HEK293 (cell line): ENCODE measurements around the gene STRN.

Experiments
- ZNF311 ChIP-seq: fragments of 450-650 bp; formaldehyde crosslinking; IDR thresholded peaks from 2 replicates; pipeline ENCODE4 v1.5.1; 2017; ENCODE audit warnings: missing biosample characterization, missing genetic modification characterization, borderline replicate concordance
- ZNF664 ChIP-seq: fragments of 450-650 bp; formaldehyde crosslinking; IDR thresholded peaks from 2 replicates; pipeline ENCODE4 v1.5.1; 2016; ENCODE audit warnings: missing biosample characterization, missing genetic modification characterization
- TF ChIP-seq, protein P1 (sequence below): fragments of 450-650 bp; formaldehyde crosslinking; IDR thresholded peaks from 2 replicates; pipeline ENCODE4 v1.5.1; 2016; ENCODE audit warnings: missing biosample characterization, missing genetic modification characterization

- TF ChIP-seq, protein P1, sequence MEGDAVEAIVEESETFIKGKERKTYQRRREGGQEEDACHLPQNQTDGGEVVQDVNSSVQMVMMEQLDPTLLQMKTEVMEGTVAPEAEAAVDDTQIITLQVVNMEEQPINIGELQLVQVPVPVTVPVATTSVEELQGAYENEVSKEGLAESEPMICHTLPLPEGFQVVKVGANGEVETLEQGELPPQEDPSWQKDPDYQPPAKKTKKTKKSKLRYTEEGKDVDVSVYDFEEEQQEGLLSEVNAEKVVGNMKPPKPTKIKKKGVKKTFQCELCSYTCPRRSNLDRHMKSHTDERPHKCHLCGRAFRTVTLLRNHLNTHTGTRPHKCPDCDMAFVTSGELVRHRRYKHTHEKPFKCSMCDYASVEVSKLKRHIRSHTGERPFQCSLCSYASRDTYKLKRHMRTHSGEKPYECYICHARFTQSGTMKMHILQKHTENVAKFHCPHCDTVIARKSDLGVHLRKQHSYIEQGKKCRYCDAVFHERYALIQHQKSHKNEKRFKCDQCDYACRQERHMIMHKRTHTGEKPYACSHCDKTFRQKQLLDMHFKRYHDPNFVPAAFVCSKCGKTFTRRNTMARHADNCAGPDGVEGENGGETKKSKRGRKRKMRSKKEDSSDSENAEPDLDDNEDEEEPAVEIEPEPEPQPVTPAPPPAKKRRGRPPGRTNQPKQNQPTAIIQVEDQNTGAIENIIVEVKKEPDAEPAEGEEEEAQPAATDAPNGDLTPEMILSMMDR: no peak
- TF ChIP-seq ZNF311 (no peak), ZNF664 (no peak)
Measured at GRCh38 chr2:36963106-36963505, 3.2 kb downstream of the STRN start.
